Keratinocyte (primary cell): ENCODE data around the gene ASTN1. TPM values are rescaled to one million over a fixed set of nuclear protein-coding genes. Genes with fewer than 3 reads are reported as not detected.

Experiments used
- DNase-seq: peaks from one replicate; pipeline ENCODE4 v3.0.0-alpha.2; 2011; ENCODE audit warnings: low read depth, missing footprints, low spot score
- FAIRE-seq: peaks from 2 replicates; lab custom pipeline; 2011; peaks lifted over from hg19 to GRCh38; lab: Jason Lieb, UNC
- H2AFZ ChIP-seq: 2 replicates; pipeline ENCODE4 v1.6.0; 2012; ENCODE audit warnings: low read length, control low read depth, inconsistent platforms; ENCODE audit not compliant: control insufficient read depth
- H3K27ac ChIP-seq: 2 replicates; pipeline ENCODE4 v1.5.1; 2011; ENCODE audit warnings: low read length; ENCODE audit not compliant: control insufficient read depth, insufficient read depth
- H3K27me3 ChIP-seq: 3 replicates; pipeline ENCODE4 v1.6.0; 2011; ENCODE audit warnings: low read length; ENCODE audit not compliant: control insufficient read depth, insufficient read depth; ENCODE audit errors: extremely low read depth
- H3K36me3 ChIP-seq, 2 experiments: 2 replicates in 1 of 2; 3 replicates in 1 of 2; pipeline ENCODE4 v1.5.1; 2011; ENCODE audit warnings: low read length in 2 of 2, mild to moderate bottlenecking in 1 of 2; ENCODE audit not compliant: control insufficient read depth in 2 of 2, insufficient read depth in 2 of 2; ENCODE audit errors: extremely low read depth in 1 of 2
- H3K4me1 ChIP-seq: 3 replicates; pipeline ENCODE4 v1.5.1; 2011; ENCODE audit warnings: low read length; ENCODE audit not compliant: control insufficient read depth, insufficient read depth; ENCODE audit errors: extremely low read depth
- H3K4me2 ChIP-seq: 3 replicates; pipeline ENCODE4 v1.6.0; 2011; ENCODE audit warnings: low read depth, low read length; ENCODE audit not compliant: control insufficient read depth, insufficient read depth; ENCODE audit errors: extremely low read depth
- H3K4me3 ChIP-seq, 3 experiments: fragments of 200-600 bp in 1 of 3; sonication (generic) in 1 of 3; 2 replicates in 2 of 3; 3 replicates in 1 of 3; pipeline ENCODE4 v1.5.1; 2011 to 2016; ENCODE audit warnings: low read length in 3 of 3, mild to moderate bottlenecking in 3 of 3, control low read depth in 2 of 3, inconsistent platforms in 1 of 3, low read depth in 1 of 3, mixed read lengths in 1 of 3, mixed run types in 1 of 3, moderate library complexity in 1 of 3; ENCODE audit not compliant: control insufficient read depth in 2 of 3, insufficient read depth in 2 of 3; ENCODE audit errors: extremely low read depth in 1 of 3
- H3K79me2 ChIP-seq: 2 replicates; pipeline ENCODE4 v1.6.0; 2012; ENCODE audit warnings: low read length; ENCODE audit not compliant: control insufficient read depth, insufficient read depth
- H3K9ac ChIP-seq: 3 replicates; pipeline ENCODE4 v1.6.0; 2011; ENCODE audit warnings: low read length; ENCODE audit not compliant: control insufficient read depth, insufficient read depth; ENCODE audit errors: extremely low read depth
- H3K9me1 ChIP-seq: 3 replicates; pipeline ENCODE4 v1.6.0; 2011; ENCODE audit warnings: low read length; ENCODE audit not compliant: control insufficient read depth, insufficient read depth; ENCODE audit errors: extremely low read depth
- H3K9me3 ChIP-seq: 2 replicates; pipeline ENCODE4 v1.5.1; 2012; ENCODE audit warnings: low read depth, low read length; ENCODE audit not compliant: control insufficient read depth
- H4K20me1 ChIP-seq: 3 replicates; pipeline ENCODE4 v1.6.0; 2011; ENCODE audit warnings: low read length; ENCODE audit not compliant: control insufficient read depth, insufficient read depth; ENCODE audit errors: extremely low read depth
- CTCF ChIP-seq, 3 experiments: IDR thresholded peaks in 1 of 3; conservative IDR thresholded peaks in 1 of 3; optimal IDR thresholded peaks in 1 of 3; 2 replicates in 2 of 3; 3 replicates in 1 of 3; pipeline versions ENCODE3 to v1.5.1; 2011; ENCODE audit warnings: low read length in 3 of 3, mild to moderate bottlenecking in 3 of 3, moderate library complexity in 2 of 3, control low read depth in 1 of 3, inconsistent platforms in 1 of 3; ENCODE audit not compliant: insufficient read depth in 2 of 3; ENCODE audit errors: extremely low read depth in 1 of 3
- EZH2 ChIP-seq: IDR thresholded peaks from one replicate; pipeline ENCODE4 v1.6.1; 2012; ENCODE audit warnings: inconsistent platforms, mild to moderate bottlenecking, low read length, moderate library complexity
- dilution Hi-C: fragments of 300-500 bp; cut with MboI; formaldehyde crosslinking; loops from one replicate; pipeline ENCODE4 v1.7.0; 2020; ENCODE audit warnings: low sequenced_read_pairs; ENCODE audit not compliant: extremely low pct_ligation_motif_present
- polyA plus RNA-seq, 5 experiments: library from polyadenylated mRNA; depleted of rRNA in 3 of 5; stranded (reverse) in 3 of 5; stranded (forward) in 1 of 5; unstranded in 1 of 5; fragments of >200 nt; gene quantifications; 1 replicate in 1 of 5; 2 replicates in 3 of 5; 3 replicates in 1 of 5; pipeline versions ENCODE4 v1.2.1 to v1.2.3, GENCODE V29; 2011 to 2012; ENCODE audit warnings: missing spikeins in 2 of 5, low read depth in 1 of 5, low replicate concordance in 1 of 5

The ASTN1 gene
- polyA plus RNA-seq, 1 donor (not counting 4 experiments of a cell fraction or from before 2014, with no cell fraction given), result 0.08 TPM

GRCh38 chr1:177171536-177172123, 7.1 kb upstream of the ASTN1 start:
- Histone ChIP-seq H3K27ac (no peak overlapping the region), H3K9me1 (no peaks in the 10 kb centered on the region), H3K36me3 (no peaks in the 10 kb centered on the region), H3K4me1 (peaks cover 2% of the 10 kb centered on the region), H3K4me2 (no peak overlapping the region), H4K20me1 (no peaks in the 10 kb centered on the region), H3K79me2 (no peaks in the 10 kb centered on the region), H2AFZ (no peak overlapping the region), H3K27me3 (peaks cover 49% of the 10 kb centered on the region), H3K9ac (no peak overlapping the region), H3K4me3 (no peak overlapping the region), H3K9me3 (no peaks in the 10 kb centered on the region)
- DNase-seq (no peak), FAIRE-seq (no peak)
- dilution Hi-C loops, result no loop called here
- no peak for TF ChIP-seq CTCF (optimal IDR thresholded peaks at IDR 0.05 in 1 of 3, IDR thresholded peaks at IDR 0.05 in 1 of 3, conservative IDR thresholded peaks at IDR 0.05 in 1 of 3; ENCODE audit: extremely low read depth in 1 of 3, insufficient read depth in 2 of 3, low read length in 3 of 3)
- peak; percentile 23 for TF ChIP-seq EZH2

- no peak within 1 kb of the TSS for H3K27ac ChIP-seq
- H2AFZ ChIP-seq, result no peak within 1 kb of the TSS
- H3K9me1 ChIP-seq, result no peaks in the 10 kb centered on the region
- TF ChIP-seq CTCF (optimal IDR thresholded peaks at IDR 0.05 in 1 of 3, IDR thresholded peaks at IDR 0.05 in 1 of 3, conservative IDR thresholded peaks at IDR 0.05 in 1 of 3; ENCODE audit: extremely low read depth in 1 of 3, insufficient read depth in 2 of 3, low read length in 3 of 3) (no peak), EZH2 (peak; percentile 91)
- DNase-seq, result peak; percentile 13
- H3K4me2 ChIP-seq, result peak within 1 kb of the TSS; percentile 66
- dilution Hi-C loops, result no loop called here
- no peak for FAIRE-seq
- peak within 1 kb of the TSS in 2 of 3 experiments; percentile 40 to 50 for H3K4me3 ChIP-seq
- H3K4me1 ChIP-seq, result peaks cover 2% of the 10 kb centered on the region
- H3K79me2 ChIP-seq, result no peaks in the 10 kb centered on the region
- H3K9ac ChIP-seq, result no peak within 1 kb of the TSS
- H4K20me1 ChIP-seq, result no peaks in the 10 kb centered on the region
- H3K36me3 ChIP-seq, result no peaks in the 10 kb centered on the region
- no peaks in the 10 kb centered on the region for H3K9me3 ChIP-seq
- peaks cover 54% of the 10 kb centered on the region for H3K27me3 ChIP-seq
Observed at GRCh38 chr1:177170756-177171535, 6.4 kb upstream of the ASTN1 start, which contains the start of gene BRINP2. TSS of gene BRINP2 (plus strand) at chr1:177170958. CDS start at chr1:177229877, 58,919 bp downstream.
